HG02884 (cell line): Measurements from ENCODE around the gene SERTM1.

Source experiments
- ATAC-seq: cut with Tn5 transposase; IDR thresholded peaks from one replicate; pipeline ENCODE4 v1.9.1; 2021; ENCODE audit warnings: mild to moderate bottlenecking, moderate library complexity; ENCODE audit not compliant: unreplicated experiment

Gene SERTM1

GRCh38 chr13:36709136-36709890 is 35.5 kb downstream of the SERTM1 start:
- ATAC-seq = no peak

DNA sequence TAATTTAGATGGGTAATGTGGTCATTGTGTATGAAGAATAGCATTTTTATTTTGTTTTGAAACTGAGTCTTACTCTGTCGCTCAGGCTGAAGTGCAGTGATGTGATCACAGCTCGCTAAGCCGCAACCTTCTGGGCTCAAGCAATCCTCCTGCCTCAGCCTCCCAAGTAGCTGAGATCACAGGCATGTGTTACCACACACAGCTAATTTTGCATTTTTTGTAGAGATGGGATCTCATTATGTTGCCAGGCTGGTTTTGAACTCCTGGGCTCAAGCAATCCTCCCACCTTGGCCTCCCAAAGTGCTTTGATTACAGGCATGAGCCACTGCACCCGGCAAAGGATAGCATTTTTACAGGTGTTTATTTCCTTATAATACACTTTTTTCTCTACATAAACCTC is 36.6 kb downstream of the SERTM1 start:
- ATAC-seq = no peak

DNA sequence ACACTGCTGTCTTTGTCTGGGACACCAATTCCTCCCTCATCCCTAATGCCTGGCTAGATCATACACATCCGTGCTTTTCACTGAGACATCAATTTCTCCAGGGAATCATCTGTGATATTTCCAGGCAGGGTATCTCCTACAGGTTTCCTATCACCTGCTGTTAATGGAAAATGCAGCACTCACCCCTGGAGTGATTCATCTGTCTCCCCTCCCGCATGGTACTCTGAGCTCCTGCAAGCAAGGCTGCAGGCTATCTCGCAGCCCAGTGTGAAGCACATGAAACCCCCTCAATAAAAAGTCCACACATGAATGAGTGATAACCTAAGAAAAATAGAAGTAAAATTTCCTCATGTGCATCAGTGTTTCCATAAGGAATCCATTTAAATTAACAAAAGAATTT is 38.5 kb downstream of the SERTM1 start:
- no peak for ATAC-seq

DNA sequence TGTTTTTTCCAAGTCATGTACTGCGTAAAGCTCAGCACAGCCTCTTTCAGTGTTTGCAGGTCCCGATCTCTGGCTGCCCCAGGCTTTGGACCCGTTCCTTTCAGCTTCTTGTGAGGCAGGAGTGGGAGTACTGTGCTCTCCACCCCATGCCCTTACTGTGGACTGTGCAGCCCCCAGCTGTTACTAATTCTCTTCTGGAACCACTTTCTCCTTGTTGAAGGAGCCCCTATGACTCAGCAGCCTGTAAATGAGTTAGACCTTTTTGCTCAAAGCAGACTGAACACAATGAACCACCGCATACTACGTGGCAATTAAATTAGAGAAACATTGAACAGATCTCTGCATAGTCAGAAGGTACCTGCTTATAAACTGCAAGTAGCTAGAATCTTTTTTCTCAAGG is 39.0 kb downstream of the SERTM1 start:
- ATAC-seq = no peak

GRCh38 chr13:36713887-36714286 is 40.1 kb downstream of the SERTM1 start:
- no peak for ATAC-seq

GRCh38 chr13:36715841-36716240 is 42.0 kb downstream of the SERTM1 start:
- no peak for ATAC-seq

GRCh38 chr13:36717017-36717416 is 43.2 kb downstream of the SERTM1 start:
- ATAC-seq = no peak

DNA sequence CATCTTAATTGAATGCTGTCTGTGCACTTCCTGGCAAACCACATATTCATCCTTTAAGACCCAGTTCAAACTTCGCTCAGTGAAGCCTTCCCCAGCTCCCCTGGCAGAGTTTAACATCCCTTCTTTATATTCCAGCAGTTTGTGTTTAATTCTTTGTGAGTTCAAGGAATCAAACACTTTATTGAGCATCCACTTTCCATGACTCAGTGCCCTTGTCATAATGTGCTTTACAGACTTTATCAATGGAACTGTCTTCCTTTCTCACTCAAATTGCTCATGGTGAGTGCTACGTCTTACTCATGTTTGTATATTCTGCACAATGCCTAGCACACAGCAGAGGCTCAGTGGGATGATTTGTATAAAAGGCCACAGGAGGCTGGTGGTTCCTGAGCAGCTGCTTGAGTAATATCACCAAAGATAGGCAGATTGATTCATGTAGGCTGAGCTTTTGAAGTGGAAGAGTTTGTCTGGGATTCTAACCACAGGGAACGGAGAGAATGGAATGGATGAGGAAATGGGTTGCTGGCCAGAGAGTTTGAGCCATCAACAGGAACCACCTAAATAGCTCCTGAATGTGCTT is 44.2 kb downstream of the SERTM1 start:
- no peak for ATAC-seq

- ATAC-seq = no peak
Measured at GRCh38 chr13:36718686-36719085, 44.9 kb downstream of the SERTM1 start.

DNA sequence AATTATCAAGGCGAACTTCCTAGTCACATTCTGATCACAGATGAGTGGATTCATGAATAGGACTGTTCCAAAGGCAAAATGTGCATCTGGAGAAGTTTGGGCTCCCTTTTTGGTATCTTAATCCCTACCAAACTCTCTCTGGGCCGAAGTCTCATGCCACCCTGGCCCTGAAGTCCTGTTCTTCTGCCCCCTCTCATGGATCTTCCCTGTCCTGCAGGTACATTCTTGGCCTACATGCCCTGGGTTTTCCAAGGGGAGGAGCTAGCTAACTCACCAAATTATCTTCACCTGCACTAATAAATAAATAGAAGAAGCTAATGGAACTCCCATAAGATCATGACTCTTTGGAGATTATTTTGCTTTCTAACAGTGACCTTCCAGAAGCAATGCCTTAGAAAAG is 50.3 kb downstream of the SERTM1 start:
- no peak for ATAC-seq

GRCh38 chr13:36725936-36726335 is 52.1 kb downstream of the SERTM1 start:
- no peak for ATAC-seq

GRCh38 chr13:36728006-36728405 is 54.2 kb downstream of the SERTM1 start:
- no peak for ATAC-seq

GRCh38 chr13:36736119-36736726 is 62.4 kb downstream of the SERTM1 start:
- no peak for ATAC-seq

DNA sequence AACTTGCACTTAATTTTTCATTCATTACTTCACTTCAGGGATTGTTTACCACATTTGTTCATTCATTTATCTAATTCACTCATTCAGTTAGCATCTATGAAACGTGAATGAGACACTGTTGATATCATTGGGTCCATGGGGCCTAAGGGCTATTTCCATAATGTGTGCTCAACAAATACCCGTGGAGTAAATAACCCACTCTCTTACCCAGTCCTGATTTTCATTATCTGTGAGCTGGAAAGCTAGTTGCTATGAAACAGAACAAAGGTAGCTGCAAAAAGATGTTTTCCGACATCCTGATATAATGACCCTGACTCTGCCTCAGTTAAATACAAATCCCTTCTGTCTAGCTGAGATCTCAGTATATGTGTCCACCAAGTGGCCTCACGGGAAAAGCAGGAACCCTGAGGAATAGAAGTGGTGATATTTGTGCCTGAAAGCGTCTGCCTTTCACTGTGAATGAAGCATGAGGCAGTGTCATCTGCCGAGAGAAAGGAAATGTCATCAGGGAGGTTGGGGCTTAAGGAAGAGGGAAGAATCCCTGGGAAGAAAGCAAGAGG is 63.8 kb downstream of the SERTM1 start:
- no peak for ATAC-seq

- no peak for ATAC-seq
Measured at GRCh38 chr13:36745436-36745835, 71.6 kb downstream of the SERTM1 start.

GRCh38 chr13:36746051-36746450 is 72.2 kb downstream of the SERTM1 start:
- ATAC-seq = no peak
